GM18873 (cell line): ENCODE results near the gene FAM222B.
"Not testable (repeated sequence)": the region's sequence is repeated elsewhere in the genome, so short reads cannot be mapped to it uniquely, and the experiment has no call there.

Experiments used
- ATAC-seq: cut with Tn5 transposase; IDR thresholded peaks from one replicate; pipeline ENCODE4 v1.9.1; 2021; ENCODE audit warnings: mild to moderate bottlenecking, moderate library complexity, moderate number of reproducible peaks; ENCODE audit not compliant: unreplicated experiment, low FRiP score

FAM222B gene

GRCh38 chr17:28783161-28783560 is 59.4 kb downstream of the FAM222B start:
- no peak for ATAC-seq

GRCh38 chr17:28779601-28780000 is 63.0 kb downstream of the FAM222B start:
- not testable (repeated sequence) for ATAC-seq

- ATAC-seq, result no peak
Observed at GRCh38 chr17:28777178-28777577, 65.4 kb downstream of the FAM222B start.

- ATAC-seq, result no peak
Observed at GRCh38 chr17:28774206-28774605, 68.4 kb downstream of the FAM222B start.

- no peak for ATAC-seq
Observed at GRCh38 chr17:28773736-28774135, 68.9 kb downstream of the FAM222B start.

GRCh38 chr17:28765038-28765437 is 77.6 kb downstream of the FAM222B start:
- no peak for ATAC-seq

- ATAC-seq, result peak; percentile 29
Observed at GRCh38 chr17:28763804-28764266, 78.8 kb downstream of the FAM222B start.

GRCh38 chr17:28763137-28763799 is 79.3 kb downstream of the FAM222B start:
- peak; percentile 54 for ATAC-seq

GRCh38 chr17:28760601-28761562 is 81.7 kb downstream of the FAM222B start:
- no peak for ATAC-seq

- no peak for ATAC-seq
Observed at GRCh38 chr17:28759256-28759865, 83.2 kb downstream of the FAM222B start.

GRCh38 chr17:28758411-28759121 is 84.0 kb downstream of the FAM222B start:
- ATAC-seq, result no peak

GRCh38 chr17:28756049-28756804 is 86.4 kb downstream of the FAM222B start:
- no peak for ATAC-seq

- no peak for ATAC-seq
Observed at GRCh38 chr17:28755486-28755885, 87.1 kb downstream of the FAM222B start.

- no peak for ATAC-seq
Observed at GRCh38 chr17:28751600-28752366, 90.8 kb downstream of the FAM222B start.

GRCh38 chr17:28750178-28751047 is 92.2 kb downstream of the FAM222B start:
- ATAC-seq, result no peak

- ATAC-seq, result no peak
Observed at GRCh38 chr17:28749516-28750177, 92.9 kb downstream of the FAM222B start.

GRCh38 chr17:28748852-28749515 is 93.6 kb downstream of the FAM222B start:
- ATAC-seq, result no peak
